Measurements from ENCODE around the gene FBXO31.

DNA sequence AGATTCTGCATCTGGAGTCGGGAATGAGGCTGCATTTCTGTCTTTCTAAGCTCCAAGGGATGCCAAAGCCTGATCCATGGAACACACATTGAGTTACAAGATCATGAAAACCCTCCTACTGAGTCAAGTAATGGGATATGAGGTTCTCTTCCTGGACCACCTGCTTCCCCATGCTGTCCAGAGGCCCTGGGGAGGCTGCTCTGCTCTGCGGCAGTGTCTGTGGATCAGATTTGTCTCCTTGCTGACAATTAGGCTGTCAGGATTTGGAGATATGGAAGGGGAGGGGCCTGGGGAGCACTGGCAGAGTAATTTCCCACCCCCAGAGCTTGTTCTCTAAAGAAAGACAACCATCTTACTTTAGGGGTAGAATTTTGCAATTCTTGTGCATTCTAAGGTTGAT, 99.4 kb downstream of the FBXO31 start:
- TF ChIP-seq, protein P1, sequence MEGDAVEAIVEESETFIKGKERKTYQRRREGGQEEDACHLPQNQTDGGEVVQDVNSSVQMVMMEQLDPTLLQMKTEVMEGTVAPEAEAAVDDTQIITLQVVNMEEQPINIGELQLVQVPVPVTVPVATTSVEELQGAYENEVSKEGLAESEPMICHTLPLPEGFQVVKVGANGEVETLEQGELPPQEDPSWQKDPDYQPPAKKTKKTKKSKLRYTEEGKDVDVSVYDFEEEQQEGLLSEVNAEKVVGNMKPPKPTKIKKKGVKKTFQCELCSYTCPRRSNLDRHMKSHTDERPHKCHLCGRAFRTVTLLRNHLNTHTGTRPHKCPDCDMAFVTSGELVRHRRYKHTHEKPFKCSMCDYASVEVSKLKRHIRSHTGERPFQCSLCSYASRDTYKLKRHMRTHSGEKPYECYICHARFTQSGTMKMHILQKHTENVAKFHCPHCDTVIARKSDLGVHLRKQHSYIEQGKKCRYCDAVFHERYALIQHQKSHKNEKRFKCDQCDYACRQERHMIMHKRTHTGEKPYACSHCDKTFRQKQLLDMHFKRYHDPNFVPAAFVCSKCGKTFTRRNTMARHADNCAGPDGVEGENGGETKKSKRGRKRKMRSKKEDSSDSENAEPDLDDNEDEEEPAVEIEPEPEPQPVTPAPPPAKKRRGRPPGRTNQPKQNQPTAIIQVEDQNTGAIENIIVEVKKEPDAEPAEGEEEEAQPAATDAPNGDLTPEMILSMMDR (IDR thresholded peaks at IDR 0.05; ENCODE audit: low read length): no peak
- no peak for TF ChIP-seq EZH2 (optimal IDR thresholded peaks at IDR 0.05; ENCODE audit: low read depth, low read length)

Measured in MM.1S (cell line).